ENCODE measurements around the gene JCAD.

JCAD gene

GRCh38 chr10:30041196-30042105 is 17.9 kb downstream of the JCAD start:
- no peak overlapping the region for H3K27ac ChIP-seq (ENCODE audit: low read length)

GRCh38 chr10:30040597-30040996 is 18.8 kb downstream of the JCAD start:
- Histone ChIP-seq H3K27ac (ENCODE audit: low read length) (no peak overlapping the region), H3K27me3 (ENCODE audit: low read depth, low read length) (no peaks in the 10 kb centered on the region), H3K36me3 (ENCODE audit: control insufficient read depth in 1 of 2, insufficient read depth in 2 of 2, low read length in 2 of 2) (peaks cover 0 to 5% of the 10 kb centered on the region in 2 donors), H3K4me1 (ENCODE audit: control insufficient read depth in 1 of 2, insufficient read depth in 2 of 2, low read length in 2 of 2) (no peaks in the 10 kb centered on the region), H3K9me3 (ENCODE audit: control insufficient read depth in 1 of 2, low read length in 2 of 2) (no peaks in the 10 kb centered on the region), H3K4me3 (ENCODE audit: low read depth in 1 of 2, low read length in 2 of 2) (no peak overlapping the region)

More at GRCh38 chr10:30041196-30042105, 17.9 kb downstream of the JCAD start:
- H3K9me3 ChIP-seq (ENCODE audit: control insufficient read depth in 1 of 2, low read length in 2 of 2), result no peaks in the 10 kb centered on the region
- H3K36me3 ChIP-seq (ENCODE audit: control insufficient read depth in 1 of 2, insufficient read depth in 2 of 2, low read length in 2 of 2), result peaks cover 0 to 13% of the 10 kb centered on the region in 2 donors
- no peaks in the 10 kb centered on the region for H3K4me1 ChIP-seq (ENCODE audit: control insufficient read depth in 1 of 2, insufficient read depth in 2 of 2, low read length in 2 of 2)
- no peak overlapping the region for H3K4me3 ChIP-seq (ENCODE audit: low read depth in 1 of 2, low read length in 2 of 2)
- H3K27me3 ChIP-seq (ENCODE audit: low read depth, low read length), result no peaks in the 10 kb centered on the region

- no peaks in the 10 kb centered on the region for H3K27me3 ChIP-seq (ENCODE audit: low read depth, low read length)
- no peak overlapping the region for H3K4me3 ChIP-seq (ENCODE audit: low read depth in 1 of 2, low read length in 2 of 2)
- H3K9me3 ChIP-seq (ENCODE audit: control insufficient read depth in 1 of 2, low read length in 2 of 2), result no peaks in the 10 kb centered on the region
- no peak overlapping the region for H3K27ac ChIP-seq (ENCODE audit: low read length)
- no peaks in the 10 kb centered on the region for H3K36me3 ChIP-seq (ENCODE audit: control insufficient read depth in 1 of 2, insufficient read depth in 2 of 2, low read length in 2 of 2)
- no peaks in the 10 kb centered on the region for H3K4me1 ChIP-seq (ENCODE audit: control insufficient read depth in 1 of 2, insufficient read depth in 2 of 2, low read length in 2 of 2)
Measured at GRCh38 chr10:30039988-30040387, 19.4 kb downstream of the JCAD start.

DNA sequence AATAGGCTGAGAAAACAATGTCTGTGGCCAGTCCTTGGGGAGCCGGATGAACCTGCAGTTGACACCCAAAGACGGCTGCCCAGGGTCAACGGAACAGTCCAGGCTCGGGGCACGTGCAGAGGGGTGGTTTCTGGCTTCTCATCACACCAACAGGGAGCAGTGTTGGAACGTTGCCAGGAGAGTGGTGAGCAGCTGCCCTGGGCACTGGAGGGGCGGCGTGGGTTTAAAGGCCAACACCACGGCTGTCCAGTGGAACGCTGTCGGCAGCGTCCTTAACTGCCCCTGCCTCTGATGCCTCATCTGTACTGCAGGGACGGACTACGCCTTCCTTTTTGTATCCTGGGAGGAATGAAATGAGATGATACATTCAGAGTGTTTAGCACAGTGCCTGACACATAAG is 19.8 kb downstream of the JCAD start:
- Histone ChIP-seq H3K36me3 (ENCODE audit: control insufficient read depth in 1 of 2, insufficient read depth in 2 of 2, low read length in 2 of 2) (no peaks in the 10 kb centered on the region), H3K9me3 (ENCODE audit: control insufficient read depth in 1 of 2, low read length in 2 of 2) (no peaks in the 10 kb centered on the region), H3K27ac (ENCODE audit: low read length) (no peak overlapping the region), H3K4me1 (ENCODE audit: control insufficient read depth in 1 of 2, insufficient read depth in 2 of 2, low read length in 2 of 2) (no peaks in the 10 kb centered on the region), H3K27me3 (ENCODE audit: low read depth, low read length) (no peaks in the 10 kb centered on the region), H3K4me3 (ENCODE audit: low read depth in 1 of 2, low read length in 2 of 2) (no peak overlapping the region)

DNA sequence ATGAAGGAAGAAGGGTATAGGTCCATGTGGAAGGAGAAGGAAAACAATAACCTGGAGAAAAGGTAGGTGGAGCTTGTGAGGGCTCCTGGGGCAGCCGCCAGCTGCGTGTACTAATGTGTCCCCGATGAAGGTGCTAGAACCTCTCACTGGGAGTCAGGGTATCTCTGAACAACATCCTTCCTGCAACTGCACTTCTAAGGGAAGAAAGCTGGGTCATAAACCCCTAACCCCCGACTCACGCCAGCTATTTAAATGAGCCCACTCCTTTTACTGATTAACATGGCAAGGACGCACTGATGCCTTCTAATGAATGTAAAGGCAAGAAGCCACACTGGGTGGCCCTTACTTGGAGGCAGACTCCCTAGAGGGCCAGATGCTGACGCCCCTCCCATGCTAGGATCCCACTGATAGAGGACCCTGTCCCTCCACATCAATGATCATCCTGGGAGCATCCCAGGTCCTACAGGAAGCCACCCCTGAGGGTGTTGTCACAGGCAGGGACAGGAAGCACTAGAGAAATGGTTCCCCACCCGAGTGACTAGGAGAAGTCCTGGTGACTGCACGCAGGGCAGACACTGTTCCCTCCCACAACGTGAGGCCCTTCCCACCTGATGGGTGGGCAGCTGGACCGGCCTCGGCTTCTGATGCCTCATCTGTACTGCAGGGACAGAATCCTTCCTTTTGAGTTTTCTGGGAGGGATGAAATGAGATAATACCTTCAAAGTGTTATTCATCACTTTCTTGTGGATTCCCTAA is 20.4 kb downstream of the JCAD start:
- Histone ChIP-seq H3K4me1 (ENCODE audit: control insufficient read depth in 1 of 2, insufficient read depth in 2 of 2, low read length in 2 of 2) (no peaks in the 10 kb centered on the region), H3K9me3 (ENCODE audit: control insufficient read depth in 1 of 2, low read length in 2 of 2) (no peaks in the 10 kb centered on the region), H3K4me3 (ENCODE audit: low read depth in 1 of 2, low read length in 2 of 2) (no peak overlapping the region), H3K27ac (ENCODE audit: low read length) (no peak overlapping the region), H3K36me3 (ENCODE audit: control insufficient read depth in 1 of 2, insufficient read depth in 2 of 2, low read length in 2 of 2) (no peaks in the 10 kb centered on the region), H3K27me3 (ENCODE audit: low read depth, low read length) (no peaks in the 10 kb centered on the region)

GRCh38 chr10:30037620-30038336 is 21.6 kb downstream of the JCAD start:
- Histone ChIP-seq H3K9me3 (ENCODE audit: control insufficient read depth in 1 of 2, low read length in 2 of 2) (no peaks in the 10 kb centered on the region), H3K27me3 (ENCODE audit: low read depth, low read length) (no peaks in the 10 kb centered on the region), H3K36me3 (ENCODE audit: control insufficient read depth in 1 of 2, insufficient read depth in 2 of 2, low read length in 2 of 2) (no peaks in the 10 kb centered on the region), H3K4me1 (ENCODE audit: control insufficient read depth in 1 of 2, insufficient read depth in 2 of 2, low read length in 2 of 2) (no peaks in the 10 kb centered on the region), H3K4me3 (ENCODE audit: low read depth in 1 of 2, low read length in 2 of 2) (no peak overlapping the region), H3K27ac (ENCODE audit: low read length) (no peak overlapping the region)

GRCh38 chr10:30036811-30037210 is 22.6 kb downstream of the JCAD start:
- no peak overlapping the region for H3K27ac ChIP-seq (ENCODE audit: low read length)
- no peaks in the 10 kb centered on the region for H3K36me3 ChIP-seq (ENCODE audit: control insufficient read depth in 1 of 2, insufficient read depth in 2 of 2, low read length in 2 of 2)
- no peaks in the 10 kb centered on the region for H3K27me3 ChIP-seq (ENCODE audit: low read depth, low read length)
- no peak overlapping the region for H3K4me3 ChIP-seq (ENCODE audit: low read depth in 1 of 2, low read length in 2 of 2)
- H3K9me3 ChIP-seq (ENCODE audit: control insufficient read depth in 1 of 2, low read length in 2 of 2), result no peaks in the 10 kb centered on the region
- no peaks in the 10 kb centered on the region for H3K4me1 ChIP-seq (ENCODE audit: control insufficient read depth in 1 of 2, insufficient read depth in 2 of 2, low read length in 2 of 2)

- Histone ChIP-seq H3K27ac (ENCODE audit: low read length) (no peak overlapping the region), H3K27me3 (ENCODE audit: low read depth, low read length) (no peaks in the 10 kb centered on the region)
Measured at GRCh38 chr10:30036341-30036740, 23.0 kb downstream of the JCAD start.

GRCh38 chr10:30034433-30035137 is 24.8 kb downstream of the JCAD start:
- Histone ChIP-seq H3K9me3 (ENCODE audit: control insufficient read depth in 1 of 2, low read length in 2 of 2) (no peaks in the 10 kb centered on the region), H3K27ac (ENCODE audit: low read length) (no peak overlapping the region), H3K36me3 (ENCODE audit: control insufficient read depth in 1 of 2, insufficient read depth in 2 of 2, low read length in 2 of 2) (no peaks in the 10 kb centered on the region), H3K4me1 (ENCODE audit: control insufficient read depth in 1 of 2, insufficient read depth in 2 of 2, low read length in 2 of 2) (peaks cover 0 to 10% of the 10 kb centered on the region in 2 donors), H3K27me3 (ENCODE audit: low read depth, low read length) (no peaks in the 10 kb centered on the region), H3K4me3 (ENCODE audit: low read depth in 1 of 2, low read length in 2 of 2) (no peak overlapping the region)

More at GRCh38 chr10:30036341-30036740, 23.0 kb downstream of the JCAD start:
- Histone ChIP-seq H3K4me3 (ENCODE audit: low read depth in 1 of 2, low read length in 2 of 2) (no peak overlapping the region), H3K4me1 (ENCODE audit: control insufficient read depth in 1 of 2, insufficient read depth in 2 of 2, low read length in 2 of 2) (no peaks in the 10 kb centered on the region), H3K9me3 (ENCODE audit: control insufficient read depth in 1 of 2, low read length in 2 of 2) (no peaks in the 10 kb centered on the region), H3K36me3 (ENCODE audit: control insufficient read depth in 1 of 2, insufficient read depth in 2 of 2, low read length in 2 of 2) (no peaks in the 10 kb centered on the region)

DNA sequence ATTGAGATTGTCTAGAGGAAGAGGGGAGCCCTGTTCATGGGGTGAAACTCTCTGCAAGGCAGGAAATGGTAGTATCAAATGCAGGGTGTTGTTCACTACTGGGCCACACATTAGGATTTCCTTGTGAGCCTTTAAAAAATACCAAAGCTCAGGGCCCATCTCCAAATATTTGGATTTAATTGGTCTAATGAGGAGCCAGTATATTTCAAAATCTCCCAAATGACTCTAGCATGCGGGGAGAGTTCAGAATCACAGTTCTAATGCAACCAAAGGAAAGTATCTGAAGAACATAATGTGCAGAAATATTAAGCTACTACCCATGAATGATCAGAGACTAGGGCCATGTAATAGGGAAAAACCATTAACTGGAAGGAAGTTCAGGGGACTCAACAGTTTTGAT is 27.3 kb downstream of the JCAD start:
- no peaks in the 10 kb centered on the region for H3K27me3 ChIP-seq (ENCODE audit: low read depth, low read length)
- H3K4me1 ChIP-seq (ENCODE audit: control insufficient read depth in 1 of 2, insufficient read depth in 2 of 2, low read length in 2 of 2), result peaks cover 9 to 31% of the 10 kb centered on the region in 2 donors
- no peaks in the 10 kb centered on the region for H3K36me3 ChIP-seq (ENCODE audit: control insufficient read depth in 1 of 2, insufficient read depth in 2 of 2, low read length in 2 of 2)
- no peak overlapping the region for H3K4me3 ChIP-seq (ENCODE audit: low read depth in 1 of 2, low read length in 2 of 2)
- H3K9me3 ChIP-seq (ENCODE audit: control insufficient read depth in 1 of 2, low read length in 2 of 2), result no peaks in the 10 kb centered on the region
- no peak overlapping the region for H3K27ac ChIP-seq (ENCODE audit: low read length)
